ENCODE data around the gene SLC25A3.

DNA sequence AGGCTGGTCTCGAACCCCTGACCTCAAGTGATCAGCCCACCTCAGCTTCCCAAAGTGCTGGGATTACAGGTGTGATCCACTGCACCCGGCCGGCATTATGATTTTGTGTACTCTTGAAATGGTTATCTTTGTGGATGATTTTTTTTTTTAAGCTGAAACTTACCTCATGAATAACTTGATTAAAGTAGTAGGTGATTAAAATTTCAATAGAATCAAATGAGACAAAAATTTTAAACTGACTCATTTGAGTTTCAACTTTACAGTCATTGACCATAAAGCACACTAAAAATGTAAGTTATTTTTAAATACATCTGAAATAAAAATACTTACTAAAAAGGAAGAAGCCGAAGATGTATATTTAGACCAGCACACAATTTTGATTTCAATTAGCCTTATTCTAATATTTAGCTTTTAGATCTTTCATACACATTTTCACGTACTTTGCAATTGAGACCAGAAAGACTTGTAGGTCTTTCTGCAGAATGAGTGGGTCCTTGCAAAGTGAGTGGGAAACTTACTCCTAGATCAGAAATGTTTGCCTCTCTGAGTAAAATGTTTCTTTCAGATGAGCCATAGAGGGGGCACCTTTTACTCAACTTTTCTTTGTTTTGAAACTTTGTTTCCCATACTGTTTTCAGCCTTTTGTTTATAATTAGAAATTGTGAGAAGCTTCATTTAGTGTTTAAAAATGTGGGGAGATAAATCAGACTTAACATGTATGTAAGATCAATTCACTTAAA is 43.9 kb upstream of the SLC25A3 start:
- TF ChIP-seq, protein P1, sequence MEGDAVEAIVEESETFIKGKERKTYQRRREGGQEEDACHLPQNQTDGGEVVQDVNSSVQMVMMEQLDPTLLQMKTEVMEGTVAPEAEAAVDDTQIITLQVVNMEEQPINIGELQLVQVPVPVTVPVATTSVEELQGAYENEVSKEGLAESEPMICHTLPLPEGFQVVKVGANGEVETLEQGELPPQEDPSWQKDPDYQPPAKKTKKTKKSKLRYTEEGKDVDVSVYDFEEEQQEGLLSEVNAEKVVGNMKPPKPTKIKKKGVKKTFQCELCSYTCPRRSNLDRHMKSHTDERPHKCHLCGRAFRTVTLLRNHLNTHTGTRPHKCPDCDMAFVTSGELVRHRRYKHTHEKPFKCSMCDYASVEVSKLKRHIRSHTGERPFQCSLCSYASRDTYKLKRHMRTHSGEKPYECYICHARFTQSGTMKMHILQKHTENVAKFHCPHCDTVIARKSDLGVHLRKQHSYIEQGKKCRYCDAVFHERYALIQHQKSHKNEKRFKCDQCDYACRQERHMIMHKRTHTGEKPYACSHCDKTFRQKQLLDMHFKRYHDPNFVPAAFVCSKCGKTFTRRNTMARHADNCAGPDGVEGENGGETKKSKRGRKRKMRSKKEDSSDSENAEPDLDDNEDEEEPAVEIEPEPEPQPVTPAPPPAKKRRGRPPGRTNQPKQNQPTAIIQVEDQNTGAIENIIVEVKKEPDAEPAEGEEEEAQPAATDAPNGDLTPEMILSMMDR (IDR thresholded peaks at IDR 0.05): no peak
- no peak for TF ChIP-seq EZH2 (IDR thresholded peaks at IDR 0.05)
- no peak for TF ChIP-seq EZH2phosphoT487 (IDR thresholded peaks at IDR 0.05)
